Upper lobe of left lung (tissue), 6 donors: ENCODE measurements around the gene MICAL3. TPM values are rescaled to one million over a fixed set of nuclear protein-coding genes. Genes with fewer than 3 reads are reported as not detected.
"Not testable (repeated sequence)": the region's sequence is repeated elsewhere in the genome, so short reads cannot be mapped to it uniquely, and the experiment has no call there.

Experiments used
- ATAC-seq, 2 donors: fragments of 200-7000 bp; cut with Tn5 transposase; one replicate each; pipeline ENCODE4 v1.9.1; 2022; ENCODE audit warnings: mild to moderate bottlenecking in 2 of 2, moderate library complexity in 2 of 2; ENCODE audit not compliant: low FRiP score in 2 of 2
- DNase-seq, 2 donors: peaks; one replicate each; pipeline ENCODE4 v3.0.0-alpha.2; 2019 to 2020
- H3K27ac ChIP-seq, 4 donors: fragments of 200-600 bp; sonication (generic); one replicate each; pipeline ENCODE4 v1.5.1; 2016 to 2019
- H3K27me3 ChIP-seq, 4 donors: fragments of 200-600 bp; sonication (generic); one replicate each; pipeline ENCODE4 v1.5.1; 2017 to 2019
- H3K36me3 ChIP-seq, 4 donors: fragments of 200-600 bp; sonication (generic); one replicate each; pipeline ENCODE4 v1.5.1; 2016 to 2019
- H3K4me1 ChIP-seq, 4 donors: fragments of 200-600 bp; sonication (generic); one replicate each; pipeline ENCODE4 v1.5.1; 2018 to 2019
- H3K4me3 ChIP-seq, 4 donors: fragments of 200-600 bp; sonication (generic); one replicate each; pipeline ENCODE4 v1.5.1; 2017 to 2019; ENCODE audit warnings: mild to moderate bottlenecking in 2 of 4, moderate library complexity in 1 of 4
- H3K9me3 ChIP-seq, 4 donors: fragments of 200-600 bp; sonication (generic); one replicate each; pipeline ENCODE4 v1.5.1; 2018 to 2019
- CTCF ChIP-seq, 6 experiments: fragments of 450-650 bp in 4 of 6; fragments of 200-600 bp in 2 of 6; sonication (generic) in 2 of 6; IDR thresholded peaks; one replicate each; pipeline ENCODE4 v1.5.1; 2016 to 2019; ENCODE audit warnings: antibody characterized with exemption in 6 of 6
- EP300 ChIP-seq, 4 donors: sonication (generic); formaldehyde crosslinking; IDR thresholded peaks; one replicate each; pipeline ENCODE4 v1.5.1; 2017; ENCODE audit warnings: antibody characterized with exemption in 4 of 4, control low read depth in 2 of 4
- POLR2A ChIP-seq, 4 donors: fragments of 450-650 bp; IDR thresholded peaks; one replicate each; pipeline ENCODE4 v1.5.1; 2016 to 2017; ENCODE audit warnings: antibody characterized with exemption in 4 of 4, mild to moderate bottlenecking in 2 of 4
- POLR2AphosphoS5 ChIP-seq, 2 donors: sonication (generic); formaldehyde crosslinking; IDR thresholded peaks; one replicate each; pipeline ENCODE4 v1.5.1; 2017; ENCODE audit warnings: antibody characterized with exemption in 2 of 2
- WGBS, 2 donors: methylation state at CpG; one replicate each; pipeline ENCODE4 v1.1.5; 2017 to 2018; 5-methylcytosine and 5-hydroxymethylcytosine counted together
- total RNA-seq, 6 donors: library from RNA; depleted of rRNA in 4 of 6; stranded (reverse); fragments of >200 nt in 4 of 6; gene quantifications; one replicate each; pipeline versions ENCODE4 v1.1.0 to v1.2.1, GENCODE V29; 2016 to 2021
- donor health status: DM: no; HTN: no; CAD: no; lungs with moderate emphysema.
- donor health status: DM: no; HTN: yes; CAD: no; lungs with severe emphysema.

Gene MICAL3
- total RNA-seq, 6 donors from 2014 or later: 6.4 to 39.8 (median 23.4) TPM

GRCh38 chr22:18024956-18025720 is 777 bp upstream of the MICAL3 start:
- WGBS, 2 donors: 45 to 55% methylated on average over 19 to 21 of the region's 21 CpGs
- no peak for DNase-seq
- Histone ChIP-seq H3K27me3 (peaks cover 0 to 14% (median 6%) of the 10 kb centered on the region in 4 donors), H3K9me3 (no peaks in the 10 kb centered on the region), H3K36me3 (no peaks in the 10 kb centered on the region), H3K27ac (no peak overlapping the region), H3K4me3 (peak overlapping the region in 2 of 4 donors; percentile 64 to 65), H3K4me1 (peaks cover 13 to 21% (median 14%) of the 10 kb centered on the region in 4 donors)
- ATAC-seq: no peak
- no peak for TF ChIP-seq POLR2A (IDR thresholded peaks at IDR 0.05)
- no peak for TF ChIP-seq POLR2AphosphoS5 (IDR thresholded peaks at IDR 0.05)
- TF ChIP-seq EP300 (IDR thresholded peaks at IDR 0.05): no peak
- no peak for TF ChIP-seq CTCF (IDR thresholded peaks at IDR 0.05)

- peak overlapping the region; percentile 32 to 65 (median 59) for H3K4me3 ChIP-seq
- DNase-seq (peak; percentile 31 to 90), ATAC-seq (peak; percentile 77 to 95)
- TF ChIP-seq CTCF (IDR thresholded peaks at IDR 0.05): no peak
- no peak for TF ChIP-seq EP300 (IDR thresholded peaks at IDR 0.05)
- no peak for TF ChIP-seq POLR2A (IDR thresholded peaks at IDR 0.05)
- TF ChIP-seq POLR2AphosphoS5 (IDR thresholded peaks at IDR 0.05): no peak
- H3K4me1 ChIP-seq: peaks cover 13 to 21% (median 14%) of the 10 kb centered on the region in 4 donors
- H3K9me3 ChIP-seq: no peaks in the 10 kb centered on the region
- WGBS, 2 donors: 1 to 2% methylated on average over 16 to 47 of the region's 47 CpGs
- peaks cover 0 to 14% (median 6%) of the 10 kb centered on the region in 4 donors for H3K27me3 ChIP-seq
- no peaks in the 10 kb centered on the region for H3K36me3 ChIP-seq
- H3K27ac ChIP-seq: peak overlapping the region in 2 of 4 donors; percentile 39 to 58
These were observed 669 bp downstream of the MICAL3 start for GRCh38 chr22:18023509-18024275.

GRCh38 chr22:18022876-18023275 is 1.5 kb downstream of the MICAL3 start:
- 81 to 91% methylated on average over 3 of the region's 3 CpGs for WGBS, 2 donors
- Histone ChIP-seq H3K4me1 (peaks cover 13 to 21% (median 14%) of the 10 kb centered on the region in 4 donors), H3K36me3 (no peaks in the 10 kb centered on the region), H3K27me3 (peaks cover 0 to 14% (median 6%) of the 10 kb centered on the region in 4 donors), H3K9me3 (no peaks in the 10 kb centered on the region), H3K4me3 (no peak overlapping the region), H3K27ac (no peak overlapping the region)
- ATAC-seq (no peak), DNase-seq (no peak)
- TF ChIP-seq POLR2AphosphoS5 (IDR thresholded peaks at IDR 0.05): no peak

- peaks cover 0 to 14% (median 6%) of the 10 kb centered on the region in 4 donors for H3K27me3 ChIP-seq
- H3K9me3 ChIP-seq: no peaks in the 10 kb centered on the region
- H3K4me3 ChIP-seq: no peak overlapping the region
- WGBS, 2 donors: 88 to 94% methylated on average over 2 of the region's 2 CpGs
- no peak for ATAC-seq
- peaks cover 13 to 21% (median 14%) of the 10 kb centered on the region in 4 donors for H3K4me1 ChIP-seq
- TF ChIP-seq EP300 (IDR thresholded peaks at IDR 0.05): no peak
- no peak for TF ChIP-seq CTCF (IDR thresholded peaks at IDR 0.05)
- no peak for TF ChIP-seq POLR2AphosphoS5 (IDR thresholded peaks at IDR 0.05)
- TF ChIP-seq POLR2A (IDR thresholded peaks at IDR 0.05): no peak
- DNase-seq: no peak
- no peaks in the 10 kb centered on the region for H3K36me3 ChIP-seq
- H3K27ac ChIP-seq: no peak overlapping the region
These were observed 2.9 kb downstream of the MICAL3 start for GRCh38 chr22:18021431-18021830.

GRCh38 chr22:18020743-18021142 is 3.6 kb downstream of the MICAL3 start:
- not testable (repeated sequence) for DNase-seq, H3K27ac ChIP-seq, ATAC-seq, H3K36me3 ChIP-seq, H3K9me3 ChIP-seq, H3K4me3 ChIP-seq
- Histone ChIP-seq H3K27me3 (peaks cover 0 to 14% (median 6%) of the 10 kb centered on the region in 4 donors), H3K4me1 (peaks cover 13 to 21% (median 14%) of the 10 kb centered on the region in 4 donors)
- WGBS, 2 donors: 92 to 100% methylated on average over 2 of the region's 2 CpGs
